ENCODE measurements around the gene TMEM203.

The TMEM203 gene

GRCh38 chr9:137179761-137180160 is 25.7 kb downstream of the TMEM203 start:
- DNase-seq (ENCODE audit: low read depth): no peak

GRCh38 chr9:137178939-137179630 is 26.4 kb downstream of the TMEM203 start:
- no peak for DNase-seq (ENCODE audit: low read depth)

- no peak for DNase-seq (ENCODE audit: low read depth)
Measured at GRCh38 chr9:137178201-137178938, 27.1 kb downstream of the TMEM203 start.

- DNase-seq (ENCODE audit: low read depth): no peak
Measured at GRCh38 chr9:137176302-137177182, 28.9 kb downstream of the TMEM203 start.

GRCh38 chr9:137175345-137175961 is 30.0 kb downstream of the TMEM203 start:
- no peak for DNase-seq (ENCODE audit: low read depth)

DNA sequence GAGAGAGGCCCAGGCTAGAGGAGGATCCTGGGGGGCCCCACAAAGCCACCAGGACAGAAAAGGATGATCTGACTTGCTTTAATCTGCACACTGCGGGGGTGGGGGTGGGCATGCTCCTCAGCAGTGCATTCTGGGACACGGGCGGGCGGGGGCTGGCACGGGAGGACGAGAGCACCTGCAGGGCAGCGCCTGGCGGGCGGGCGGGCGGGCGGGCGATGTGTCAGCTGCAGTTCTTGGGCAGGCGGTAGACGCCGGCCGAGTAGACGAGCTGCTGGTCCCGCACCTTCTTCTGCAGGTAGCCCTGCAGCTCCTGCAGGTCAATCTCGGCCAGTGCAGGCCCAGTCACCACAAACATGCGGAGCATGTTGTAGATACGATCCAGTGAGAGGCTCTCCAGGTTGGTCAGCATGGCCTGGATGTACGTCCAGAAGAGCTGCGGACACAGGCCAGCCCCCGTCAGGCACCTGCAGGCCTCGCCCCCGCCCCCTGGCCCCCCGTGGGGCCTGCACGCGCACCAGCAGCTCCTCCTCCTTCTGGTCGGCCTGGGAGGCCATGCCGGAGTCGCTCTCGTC is 30.6 kb downstream of the TMEM203 start:
- no peak for DNase-seq (ENCODE audit: low read depth)

GRCh38 chr9:137173796-137174664 is 31.4 kb downstream of the TMEM203 start:
- no peak for DNase-seq (ENCODE audit: low read depth)

DNA sequence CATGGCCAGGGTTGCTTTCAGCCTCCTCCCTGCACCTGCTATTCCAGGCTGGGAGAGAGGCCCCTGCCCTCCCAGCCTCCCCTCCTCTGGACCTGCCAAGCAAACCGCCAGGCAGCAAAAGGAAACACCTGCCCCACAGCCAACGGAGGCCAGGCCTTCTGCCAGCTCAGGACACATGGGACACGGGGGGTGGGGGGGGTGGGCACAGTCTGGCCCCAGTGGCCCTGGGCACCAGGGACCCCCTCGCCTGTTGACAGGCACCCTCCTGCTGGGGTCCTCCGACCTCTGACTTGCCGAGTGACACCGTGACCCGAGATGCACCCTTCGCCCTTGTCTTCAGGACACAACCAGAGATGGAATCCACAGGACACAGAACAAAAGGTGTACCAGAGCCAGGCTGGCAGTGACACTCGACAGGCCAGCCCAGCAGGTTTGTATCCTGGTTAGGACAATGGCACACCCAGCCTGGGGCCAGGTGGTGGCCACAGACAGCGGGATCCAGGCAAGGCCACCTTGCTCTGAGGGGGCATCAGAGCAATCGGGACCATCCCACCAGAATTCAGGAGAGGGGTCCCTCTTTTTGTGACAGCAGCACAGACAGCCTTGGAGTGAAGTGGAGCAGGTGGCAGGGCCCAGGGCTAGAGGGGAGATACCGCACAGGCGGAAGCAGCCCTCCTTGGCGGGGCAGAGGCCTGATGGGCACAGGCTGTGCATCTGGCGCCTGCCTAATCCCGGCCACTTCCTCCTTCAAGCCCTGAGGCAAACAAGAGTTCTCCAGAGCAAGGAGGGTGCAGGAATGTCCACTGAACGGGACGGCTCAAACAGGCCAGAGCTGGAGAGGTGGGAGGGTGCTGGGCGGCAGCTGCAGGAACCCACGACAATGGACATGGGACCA is 32.3 kb downstream of the TMEM203 start:
- DNase-seq (ENCODE audit: low read depth): no peak

DNA sequence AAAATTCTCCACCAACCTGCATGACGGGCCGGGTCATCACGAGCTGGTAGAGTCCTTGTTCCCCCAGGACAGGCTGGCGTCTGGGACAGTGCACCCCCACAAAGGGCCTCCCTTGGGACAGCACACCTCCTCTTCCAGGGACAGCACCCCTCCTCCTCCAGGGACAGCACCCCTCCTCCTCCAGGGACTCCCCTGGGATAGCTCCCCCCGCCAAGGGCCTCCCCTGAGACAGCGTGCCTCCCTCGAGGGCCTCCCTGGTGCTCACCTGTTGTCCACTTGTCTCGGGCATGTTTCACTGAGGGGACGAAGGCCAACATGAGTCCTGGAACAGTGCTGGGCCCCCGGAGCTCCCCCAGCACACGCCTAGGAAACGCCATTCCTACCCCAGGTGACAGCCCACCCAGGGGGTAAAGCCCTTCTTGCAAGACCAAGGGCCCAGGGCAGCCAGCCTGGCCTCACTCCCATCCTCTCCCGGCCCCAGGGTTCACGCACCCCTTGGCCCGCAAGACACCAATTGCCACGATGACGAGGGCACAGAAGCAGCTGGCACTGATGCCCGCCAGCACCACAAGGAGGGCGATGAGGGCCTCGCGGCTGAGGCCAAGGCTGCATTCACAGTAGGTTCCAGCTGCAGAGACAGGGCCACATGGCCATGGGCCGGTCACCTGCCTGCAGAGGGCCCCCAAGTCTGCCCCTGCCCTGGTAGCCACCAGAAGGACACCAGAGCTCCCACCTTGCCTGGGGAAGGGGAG is 34.1 kb downstream of the TMEM203 start:
- no peak for DNase-seq (ENCODE audit: low read depth)

- no peak for DNase-seq (ENCODE audit: low read depth)
Measured at GRCh38 chr9:137170486-137171148, 34.8 kb downstream of the TMEM203 start.

DNA sequence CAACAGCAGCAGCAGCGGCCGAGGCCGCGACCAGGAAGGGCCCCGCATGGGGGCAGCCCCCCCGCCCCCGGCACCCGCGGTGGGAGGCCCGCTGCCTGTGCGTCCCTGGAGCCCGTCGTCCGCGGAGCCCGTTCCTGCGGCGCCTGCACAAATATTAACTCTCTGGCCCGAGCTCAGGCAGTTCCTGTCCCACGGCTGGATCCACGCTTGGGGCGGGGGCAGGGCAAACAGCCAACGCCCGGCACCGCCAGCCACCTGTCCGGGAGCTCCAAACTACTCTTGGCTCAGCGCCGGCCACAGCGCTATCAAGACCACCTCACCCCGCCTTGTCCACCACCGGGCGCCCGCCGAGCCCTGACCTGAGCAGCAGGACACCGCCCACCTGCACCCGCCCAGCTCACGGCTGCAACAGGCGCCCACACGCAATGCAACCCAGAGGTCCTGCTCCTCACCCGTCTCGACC is 35.5 kb downstream of the TMEM203 start, which contains the start of gene LRRC26:
TSS of gene LRRC26 (minus strand) at position 156 of the 463 bp plus-strand sequence. CDS start at position 48, 108 bp downstream.
- DNase-seq (ENCODE audit: low read depth): no peak

GRCh38 chr9:137168904-137169856 is 36.3 kb downstream of the TMEM203 start:
- no peak for DNase-seq (ENCODE audit: low read depth)

GRCh38 chr9:137168573-137168903 is 36.9 kb downstream of the TMEM203 start:
- no peak for DNase-seq (ENCODE audit: low read depth)

GRCh38 chr9:137167747-137168572 is 37.5 kb downstream of the TMEM203 start:
- no peak for DNase-seq (ENCODE audit: low read depth)

GRCh38 chr9:137167277-137167746 is 38.1 kb downstream of the TMEM203 start:
- no peak for DNase-seq (ENCODE audit: low read depth)

All from stimulated activated CD8-positive, alpha-beta memory T cell treated with anti-CD3 and anti-CD28 coated beads, Interleukin-12 subunit alpha, Interleukin-12 subunit beta, amount 100 ng/mL, for 1 hour (primary cell).